ENCODE results near the gene RPN1.

DNA sequence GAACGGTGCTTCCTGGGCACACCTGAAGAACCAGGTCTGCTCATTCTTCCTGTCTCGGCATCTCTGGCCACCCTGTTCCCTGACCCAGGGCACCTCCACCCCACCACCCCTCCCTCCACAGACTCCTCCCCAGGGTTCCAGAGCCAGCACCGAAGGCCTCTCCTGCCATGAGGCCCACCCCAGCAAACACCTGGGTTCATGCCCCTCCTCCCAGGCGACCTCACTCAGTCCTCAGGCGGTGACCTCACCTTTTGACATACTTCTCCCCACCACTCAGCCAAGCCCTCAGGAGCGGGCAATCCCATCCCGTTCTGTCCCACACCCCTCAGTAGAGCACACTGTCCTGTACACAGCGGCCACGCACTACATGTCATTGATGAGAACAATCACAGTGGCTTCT is 72.3 kb downstream of the RPN1 start:
- TF ChIP-seq, protein P1, sequence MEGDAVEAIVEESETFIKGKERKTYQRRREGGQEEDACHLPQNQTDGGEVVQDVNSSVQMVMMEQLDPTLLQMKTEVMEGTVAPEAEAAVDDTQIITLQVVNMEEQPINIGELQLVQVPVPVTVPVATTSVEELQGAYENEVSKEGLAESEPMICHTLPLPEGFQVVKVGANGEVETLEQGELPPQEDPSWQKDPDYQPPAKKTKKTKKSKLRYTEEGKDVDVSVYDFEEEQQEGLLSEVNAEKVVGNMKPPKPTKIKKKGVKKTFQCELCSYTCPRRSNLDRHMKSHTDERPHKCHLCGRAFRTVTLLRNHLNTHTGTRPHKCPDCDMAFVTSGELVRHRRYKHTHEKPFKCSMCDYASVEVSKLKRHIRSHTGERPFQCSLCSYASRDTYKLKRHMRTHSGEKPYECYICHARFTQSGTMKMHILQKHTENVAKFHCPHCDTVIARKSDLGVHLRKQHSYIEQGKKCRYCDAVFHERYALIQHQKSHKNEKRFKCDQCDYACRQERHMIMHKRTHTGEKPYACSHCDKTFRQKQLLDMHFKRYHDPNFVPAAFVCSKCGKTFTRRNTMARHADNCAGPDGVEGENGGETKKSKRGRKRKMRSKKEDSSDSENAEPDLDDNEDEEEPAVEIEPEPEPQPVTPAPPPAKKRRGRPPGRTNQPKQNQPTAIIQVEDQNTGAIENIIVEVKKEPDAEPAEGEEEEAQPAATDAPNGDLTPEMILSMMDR (IDR thresholded peaks at IDR 0.05), result no peak
- TF ChIP-seq EZH2 (IDR thresholded peaks at IDR 0.05; ENCODE audit: borderline replicate concordance, insufficient read depth, low read depth, low read length, poor library complexity, severe bottlenecking), result no peak

Measured in B cell (primary cell).